IPS-15b (cell line): Measurements from ENCODE around the gene MAS1L.

Experiments
- H3K27me3 ChIP-seq: one replicate; pipeline ENCODE4 v1.6.1; 2013; ENCODE audit warnings: low read length; ENCODE audit not compliant: control insufficient read depth, insufficient read depth
- H3K36me3 ChIP-seq: one replicate; pipeline ENCODE4 v1.6.1; 2013; ENCODE audit warnings: low read length; ENCODE audit not compliant: control insufficient read depth, insufficient read depth
- H3K4me1 ChIP-seq: one replicate; pipeline ENCODE4 v1.6.1; 2013; ENCODE audit warnings: mild to moderate bottlenecking, low read length; ENCODE audit not compliant: control insufficient read depth, insufficient read depth
- H3K4me3 ChIP-seq: one replicate; pipeline ENCODE4 v1.5.1; 2013; ENCODE audit warnings: low read depth, low read length
- H3K9ac ChIP-seq: one replicate; pipeline ENCODE4 v1.6.1; 2013; ENCODE audit warnings: low read depth, mild to moderate bottlenecking, low read length
- H3K9me3 ChIP-seq: one replicate; pipeline ENCODE4 v1.6.1; 2013; ENCODE audit warnings: mild to moderate bottlenecking, low read length; ENCODE audit not compliant: control insufficient read depth, insufficient read depth

The MAS1L gene

GRCh38 chr6:29524044-29524443 lies 36.3 kb upstream of the MAS1L start:
- peaks cover 8% of the 10 kb centered on the region for H3K4me1 ChIP-seq
- H3K36me3 ChIP-seq: no peaks in the 10 kb centered on the region
- H3K9me3 ChIP-seq: peaks cover 12% of the 10 kb centered on the region
- no peak overlapping the region for H3K9ac ChIP-seq
- H3K27me3 ChIP-seq: no peaks in the 10 kb centered on the region
- H3K4me3 ChIP-seq: no peak overlapping the region

GRCh38 chr6:29522227-29522626 lies 34.5 kb upstream of the MAS1L start:
- Histone ChIP-seq H3K9ac (no peak overlapping the region), H3K9me3 (peaks cover 12% of the 10 kb centered on the region), H3K36me3 (no peaks in the 10 kb centered on the region), H3K4me3 (no peak overlapping the region), H3K27me3 (no peaks in the 10 kb centered on the region), H3K4me1 (peaks cover 8% of the 10 kb centered on the region)

GRCh38 chr6:29521006-29521680 lies 33.4 kb upstream of the MAS1L start:
- peaks cover 8% of the 10 kb centered on the region for H3K4me1 ChIP-seq
- H3K9ac ChIP-seq: no peak overlapping the region
- peaks cover 12% of the 10 kb centered on the region for H3K9me3 ChIP-seq

GRCh38 chr6:29520232-29520631 lies 32.5 kb upstream of the MAS1L start:
- Histone ChIP-seq H3K4me1 (peaks cover 8% of the 10 kb centered on the region), H3K9ac (no peak overlapping the region)

More at GRCh38 chr6:29521006-29521680, 33.4 kb upstream of the MAS1L start:
- Histone ChIP-seq H3K4me3 (no peak overlapping the region), H3K27me3 (no peaks in the 10 kb centered on the region), H3K36me3 (no peaks in the 10 kb centered on the region)

GRCh38 chr6:29519291-29520010 lies 31.7 kb upstream of the MAS1L start:
- Histone ChIP-seq H3K27me3 (no peaks in the 10 kb centered on the region), H3K36me3 (no peaks in the 10 kb centered on the region), H3K4me3 (no peak overlapping the region), H3K9me3 (peaks cover 12% of the 10 kb centered on the region), H3K9ac (no peak overlapping the region), H3K4me1 (peaks cover 2% of the 10 kb centered on the region)

More at GRCh38 chr6:29520232-29520631, 32.5 kb upstream of the MAS1L start:
- Histone ChIP-seq H3K27me3 (no peaks in the 10 kb centered on the region), H3K4me3 (no peak overlapping the region), H3K36me3 (no peaks in the 10 kb centered on the region), H3K9me3 (peaks cover 12% of the 10 kb centered on the region)

GRCh38 chr6:29517728-29518440 lies 30.1 kb upstream of the MAS1L start:
- Histone ChIP-seq H3K9me3 (peaks cover 4% of the 10 kb centered on the region), H3K36me3 (no peaks in the 10 kb centered on the region), H3K27me3 (no peaks in the 10 kb centered on the region), H3K4me3 (no peak overlapping the region), H3K4me1 (no peaks in the 10 kb centered on the region), H3K9ac (no peak overlapping the region)

- Histone ChIP-seq H3K36me3 (no peaks in the 10 kb centered on the region), H3K27me3 (no peaks in the 10 kb centered on the region), H3K9me3 (peaks cover under 1% of the 10 kb centered on the region), H3K9ac (no peak overlapping the region), H3K4me3 (no peak overlapping the region), H3K4me1 (no peaks in the 10 kb centered on the region)
Observed at GRCh38 chr6:29517245-29517644, 29.5 kb upstream of the MAS1L start.

- Histone ChIP-seq H3K4me3 (no peak overlapping the region), H3K4me1 (no peaks in the 10 kb centered on the region), H3K9me3 (no peaks in the 10 kb centered on the region), H3K36me3 (no peaks in the 10 kb centered on the region), H3K27me3 (no peaks in the 10 kb centered on the region), H3K9ac (no peak overlapping the region)
Observed at GRCh38 chr6:29516108-29516507, 28.4 kb upstream of the MAS1L start.

- H3K9me3 ChIP-seq: no peaks in the 10 kb centered on the region
- no peaks in the 10 kb centered on the region for H3K36me3 ChIP-seq
- no peaks in the 10 kb centered on the region for H3K4me1 ChIP-seq
- no peak overlapping the region for H3K4me3 ChIP-seq
- H3K9ac ChIP-seq: no peak overlapping the region
- H3K27me3 ChIP-seq: no peaks in the 10 kb centered on the region
Observed at GRCh38 chr6:29510746-29511300, 23.1 kb upstream of the MAS1L start.

- no peak overlapping the region for H3K4me3 ChIP-seq
- H3K9ac ChIP-seq: no peak overlapping the region
- H3K9me3 ChIP-seq: no peaks in the 10 kb centered on the region
- no peaks in the 10 kb centered on the region for H3K27me3 ChIP-seq
- H3K36me3 ChIP-seq: no peaks in the 10 kb centered on the region
- H3K4me1 ChIP-seq: no peaks in the 10 kb centered on the region
Observed at GRCh38 chr6:29510202-29510601, 22.4 kb upstream of the MAS1L start.

GRCh38 chr6:29509711-29510110 lies 22.0 kb upstream of the MAS1L start:
- Histone ChIP-seq H3K9me3 (no peaks in the 10 kb centered on the region), H3K4me1 (no peaks in the 10 kb centered on the region), H3K9ac (no peak overlapping the region), H3K27me3 (no peaks in the 10 kb centered on the region), H3K36me3 (no peaks in the 10 kb centered on the region), H3K4me3 (no peak overlapping the region)
